IPS-18a (cell line): ENCODE results near the gene TYW1.
"Not testable (repeated sequence)": the region's sequence is repeated elsewhere in the genome, so short reads cannot be mapped to it uniquely, and the experiment has no call there.

Source experiments
- H3K27ac ChIP-seq: one replicate; pipeline ENCODE4 v1.5.1; 2013; ENCODE audit warnings: low read length
- H3K27me3 ChIP-seq: one replicate; pipeline ENCODE4 v1.6.1; 2013; ENCODE audit warnings: mild to moderate bottlenecking, low read length; ENCODE audit not compliant: control insufficient read depth, insufficient read depth
- H3K36me3 ChIP-seq: one replicate; pipeline ENCODE4 v1.6.1; 2013; ENCODE audit warnings: low read depth, low read length; ENCODE audit not compliant: control insufficient read depth
- H3K4me1 ChIP-seq: one replicate; pipeline ENCODE4 v1.6.1; 2013; ENCODE audit warnings: low read depth, low read length; ENCODE audit not compliant: control insufficient read depth
- H3K4me3 ChIP-seq: one replicate; pipeline ENCODE4 v1.5.1; 2013; ENCODE audit warnings: low read length
- H3K9ac ChIP-seq: one replicate; pipeline ENCODE4 v1.6.1; 2013; ENCODE audit warnings: mild to moderate bottlenecking, low read length, moderate library complexity
- H3K9me3 ChIP-seq: one replicate; pipeline ENCODE4 v1.6.1; 2013; ENCODE audit warnings: low read depth, low read length; ENCODE audit not compliant: control insufficient read depth

The TYW1 gene

GRCh38 chr7:67031685-67032084 is 35.1 kb downstream of the TYW1 start:
- H3K9me3 ChIP-seq, H3K9ac ChIP-seq, H3K27me3 ChIP-seq, H3K27ac ChIP-seq, H3K36me3 ChIP-seq, H3K4me3 ChIP-seq, H3K4me1 ChIP-seq: not testable (repeated sequence)

GRCh38 chr7:67033251-67033650 is 36.6 kb downstream of the TYW1 start:
- Histone ChIP-seq H3K4me3 (no peak overlapping the region), H3K9me3 (no peaks in the 10 kb centered on the region), H3K27ac (no peak overlapping the region), H3K4me1 (no peaks in the 10 kb centered on the region), H3K27me3 (no peaks in the 10 kb centered on the region), H3K36me3 (no peaks in the 10 kb centered on the region), H3K9ac (no peak overlapping the region)

GRCh38 chr7:67036432-67037395 is 40.1 kb downstream of the TYW1 start:
- not testable (repeated sequence) for H3K9ac ChIP-seq, H3K27me3 ChIP-seq, H3K4me1 ChIP-seq, H3K27ac ChIP-seq, H3K9me3 ChIP-seq, H3K36me3 ChIP-seq, H3K4me3 ChIP-seq

- H3K27me3 ChIP-seq, H3K9me3 ChIP-seq, H3K4me3 ChIP-seq, H3K27ac ChIP-seq, H3K36me3 ChIP-seq, H3K4me1 ChIP-seq, H3K9ac ChIP-seq: not testable (repeated sequence)
These were observed 44.2 kb downstream of the TYW1 start for GRCh38 chr7:67040832-67041231.

- H3K9ac ChIP-seq, H3K27ac ChIP-seq, H3K27me3 ChIP-seq, H3K4me1 ChIP-seq, H3K4me3 ChIP-seq, H3K36me3 ChIP-seq, H3K9me3 ChIP-seq: not testable (repeated sequence)
These were observed 46.3 kb downstream of the TYW1 start for GRCh38 chr7:67042781-67043558.

- not testable (repeated sequence) for H3K4me1 ChIP-seq, H3K9ac ChIP-seq, H3K9me3 ChIP-seq, H3K27ac ChIP-seq, H3K27me3 ChIP-seq, H3K4me3 ChIP-seq, H3K36me3 ChIP-seq
These were observed 46.9 kb downstream of the TYW1 start for GRCh38 chr7:67043559-67043930.

GRCh38 chr7:67045496-67045995 is 48.9 kb downstream of the TYW1 start:
- H3K27ac ChIP-seq = no peak overlapping the region
- no peaks in the 10 kb centered on the region for H3K27me3 ChIP-seq
- H3K4me1 ChIP-seq = no peaks in the 10 kb centered on the region
- H3K9me3 ChIP-seq = no peaks in the 10 kb centered on the region
- H3K4me3 ChIP-seq = no peak overlapping the region
- no peak overlapping the region for H3K9ac ChIP-seq
- no peaks in the 10 kb centered on the region for H3K36me3 ChIP-seq

GRCh38 chr7:67046819-67047218 is 50.2 kb downstream of the TYW1 start:
- H3K27me3 ChIP-seq, H3K27ac ChIP-seq, H3K4me3 ChIP-seq, H3K36me3 ChIP-seq, H3K4me1 ChIP-seq, H3K9me3 ChIP-seq, H3K9ac ChIP-seq: not testable (repeated sequence)

GRCh38 chr7:67049908-67050307 is 53.3 kb downstream of the TYW1 start:
- not testable (repeated sequence) for H3K4me1 ChIP-seq, H3K36me3 ChIP-seq, H3K9ac ChIP-seq, H3K4me3 ChIP-seq, H3K9me3 ChIP-seq, H3K27ac ChIP-seq, H3K27me3 ChIP-seq

GRCh38 chr7:67052161-67052560 is 55.5 kb downstream of the TYW1 start:
- not testable (repeated sequence) for H3K4me1 ChIP-seq, H3K27me3 ChIP-seq, H3K36me3 ChIP-seq, H3K27ac ChIP-seq, H3K4me3 ChIP-seq, H3K9ac ChIP-seq, H3K9me3 ChIP-seq

GRCh38 chr7:67056683-67057082 is 60.0 kb downstream of the TYW1 start:
- no peaks in the 10 kb centered on the region for H3K4me1 ChIP-seq

GRCh38 chr7:67061321-67061720 is 64.7 kb downstream of the TYW1 start:
- H3K36me3 ChIP-seq, H3K27me3 ChIP-seq, H3K27ac ChIP-seq, H3K9ac ChIP-seq, H3K4me1 ChIP-seq, H3K9me3 ChIP-seq, H3K4me3 ChIP-seq: not testable (repeated sequence)

More at GRCh38 chr7:67056683-67057082, 60.0 kb downstream of the TYW1 start:
- H3K9ac ChIP-seq = no peak overlapping the region
- H3K9me3 ChIP-seq = no peaks in the 10 kb centered on the region
- no peak overlapping the region for H3K27ac ChIP-seq
- H3K27me3 ChIP-seq = no peaks in the 10 kb centered on the region
- H3K4me3 ChIP-seq = no peak overlapping the region
- H3K36me3 ChIP-seq = peaks cover 4% of the 10 kb centered on the region
